Calu3 (cell line): ENCODE results near the gene CYSTM1. TPM values are rescaled to one million over a fixed set of nuclear protein-coding genes. Genes with fewer than 3 reads are reported as not detected.

Source experiments
- BruUV-seq: library from RNA; stranded (reverse); fragments of 400-500 nt; replicated peaks from 2 replicates; lab custom pipeline; 2021; lab: Mats Ljungman, UMichigan
- CTCF ChIA-PET: fragments of 300-600 bp; sonication (Branson Sonifier 250); formaldehyde crosslinking; loops from one replicate; lab custom pipeline; 2022; ENCODE audit warnings: antibody characterized with exemption; lab: Charles Lee
- DNase-seq: peaks from one replicate; pipeline ENCODE4 v3.0.0; 2022
- H3K27ac Mint-ChIP-seq: one replicate; pipeline ENCODE4 v1.8.0; 2022; ENCODE audit warnings: mixed read lengths; ENCODE audit not compliant: unreplicated experiment
- H3K27me3 Mint-ChIP-seq: one replicate; pipeline ENCODE4 v1.8.0; 2022; ENCODE audit warnings: mixed read lengths; ENCODE audit not compliant: unreplicated experiment
- H3K36me3 Mint-ChIP-seq: one replicate; pipeline ENCODE4 v1.8.0; 2022; ENCODE audit warnings: mild to moderate bottlenecking, moderate library complexity, mixed read lengths; ENCODE audit not compliant: insufficient read depth, unreplicated experiment
- H3K4me1 Mint-ChIP-seq: one replicate; pipeline ENCODE4 v1.8.0; 2022; ENCODE audit warnings: mild to moderate bottlenecking, low read depth, mixed read lengths; ENCODE audit not compliant: unreplicated experiment
- H3K4me3 Mint-ChIP-seq: one replicate; pipeline ENCODE4 v1.8.0; 2022; ENCODE audit warnings: mild to moderate bottlenecking, low read depth, moderate library complexity, mixed read lengths; ENCODE audit not compliant: unreplicated experiment
- H3K9me3 Mint-ChIP-seq: one replicate; pipeline ENCODE4 v1.8.0; 2022; ENCODE audit warnings: low read depth, mixed read lengths; ENCODE audit not compliant: unreplicated experiment
- CTCF ChIP-seq: fragments of 200-600 bp; IDR thresholded peaks from one replicate; pipeline ENCODE4 v1.8.0; 2022; ENCODE audit warnings: antibody characterized with exemption; ENCODE audit not compliant: unreplicated experiment
- intact Hi-C: fragments of 100-400 bp; cut with micrococcal nuclease; formaldehyde crosslinking; loops from one replicate; pipeline ENCODE4 v1.10.0; 2022; ENCODE audit not compliant: unreplicated experiment
- total RNA-seq: library from RNA; stranded (reverse); gene quantifications from 2 replicates; pipeline ENCODE4 v1.2.3, GENCODE V29; 2022

Gene CYSTM1
- total RNA-seq, 1 experiment from 2014 or later, result 198 TPM

GRCh38 chr5:140287801-140288521 lies 113.0 kb downstream of the CYSTM1 start:
- BruUV-seq, result no TSS peak
- H3K9me3 Mint-ChIP-seq, result no peaks in the 10 kb centered on the region
- no peak overlapping the region for H3K27ac Mint-ChIP-seq

GRCh38 chr5:140292212-140293036 lies 117.4 kb downstream of the CYSTM1 start:
- TF ChIP-seq CTCF, result no peak

More at GRCh38 chr5:140287801-140288521, 113.0 kb downstream of the CYSTM1 start:
- H3K27me3 Mint-ChIP-seq, result no peaks in the 10 kb centered on the region
- CTCF ChIA-PET, result no interaction called here
- no peak for TF ChIP-seq CTCF
- peaks cover 27% of the 10 kb centered on the region for H3K4me1 Mint-ChIP-seq
- no peak for DNase-seq
- H3K36me3 Mint-ChIP-seq, result peaks cover 6% of the 10 kb centered on the region
- no peak overlapping the region for H3K4me3 Mint-ChIP-seq
- intact Hi-C loops, result no loop called here

More at GRCh38 chr5:140292212-140293036, 117.4 kb downstream of the CYSTM1 start:
- Mint-ChIP-seq H3K27ac (peak overlapping the region; percentile 35), H3K4me1 (peaks cover 66% of the 10 kb centered on the region), H3K4me3 (no peak overlapping the region), H3K36me3 (no peaks in the 10 kb centered on the region), H3K9me3 (no peaks in the 10 kb centered on the region), H3K27me3 (no peaks in the 10 kb centered on the region)
- intact Hi-C loops, result no loop called here
- no peak for DNase-seq
- no TSS peak for BruUV-seq
- CTCF ChIA-PET, result interaction anchor here (0.5 to 1.8 kb wide), 6 partner anchors 17 to 53 kb away, joined by 3 to 10 read pairs (median 4); no protein-coding TSS in a partner anchor

Other genes starting within 250 kb of the CYSTM1 start
- 1.4 and 3.1 TPM in 2 replicates for gene NRG2, start 131.9 kb upstream of the CYSTM1 start, total RNA-seq
- gene PURA, start 61.1 kb upstream of the CYSTM1 start, total RNA-seq, result 16.2 and 16.7 TPM in 2 replicates
- 5.9 and 6.2 TPM in 2 replicates for gene IGIP, start 49.3 kb upstream of the CYSTM1 start, total RNA-seq
- 67.5 and 71.9 TPM in 2 replicates for gene PFDN1, start 127.9 kb downstream of the CYSTM1 start, total RNA-seq
- 6.4 and 7.2 TPM in 2 replicates for gene HBEGF, start 171.4 kb downstream of the CYSTM1 start, total RNA-seq
- 0.24 TPM in 1 of 2 replicates, not detected in the other for gene SLC4A9, start 185.0 kb downstream of the CYSTM1 start, total RNA-seq
- 160 and 167 TPM in 2 replicates for gene ANKHD1, start 226.6 kb downstream of the CYSTM1 start, total RNA-seq